Muscle of leg (tissue), 11 donors: ENCODE data around the gene FIZ1. TPM values are rescaled to one million over a fixed set of nuclear protein-coding genes. Genes with fewer than 3 reads are reported as not detected.

Experiments
- DNase-seq: peaks from one replicate; pipeline ENCODE4 v3.0.0; 2013
- H3K27ac ChIP-seq: one replicate; pipeline ENCODE4 v1.5.1; 2013; ENCODE audit warnings: mild to moderate bottlenecking, low read length, control low read depth
- H3K27me3 ChIP-seq: one replicate; pipeline ENCODE4 v1.6.1; 2013; ENCODE audit warnings: low read length; ENCODE audit not compliant: control insufficient read depth, insufficient read depth
- H3K36me3 ChIP-seq: one replicate; pipeline ENCODE4 v1.6.1; 2013; ENCODE audit warnings: low read length; ENCODE audit not compliant: control insufficient read depth, insufficient read depth
- H3K4me1 ChIP-seq: one replicate; pipeline ENCODE4 v1.6.1; 2013; ENCODE audit warnings: low read length; ENCODE audit not compliant: control insufficient read depth, insufficient read depth
- H3K4me3 ChIP-seq: one replicate; pipeline ENCODE4 v1.5.1; 2013; ENCODE audit warnings: low read length, control low read depth
- H3K9me3 ChIP-seq: replicated peaks from 2 replicates; pipeline ENCODE4 v1.6.1; 2013; ENCODE audit warnings: low read depth, low read length; ENCODE audit not compliant: control insufficient read depth
- WGBS: methylation state at CpG from one replicate; pipeline ENCODE4 v1.1.5; 2013; ENCODE audit warnings: missing lambda C conversion rate; ENCODE audit not compliant: insufficient coverage; 5-methylcytosine and 5-hydroxymethylcytosine counted together
- polyA plus RNA-seq, 8 donors: library from polyadenylated mRNA; unstranded; fragments of 120-200 nt; gene quantifications; one replicate each; pipeline versions ENCODE4 v1.2.1 to v1.2.3, GENCODE V29; 2013; ENCODE audit warnings: inconsistent platforms in 1 of 8, low replicate concordance in 1 of 8; ENCODE audit not compliant: insufficient read length in 8 of 8, insufficient read depth in 1 of 8
- total RNA-seq: library from RNA; stranded (reverse); fragments of 120-200 nt; gene quantifications from one replicate; pipeline ENCODE4 v1.2.4, GENCODE V29; 2013

Gene FIZ1
- total and polyA plus RNA-seq, 9 donors: 3.7 to 15.1 (median 12.1) TPM

- DNase-seq: no peak
- peaks cover 17% of the 10 kb centered on the region for H3K36me3 ChIP-seq
- no peak overlapping the region for H3K4me3 ChIP-seq
- no peaks in the 10 kb centered on the region for H3K27me3 ChIP-seq
- no peaks in the 10 kb centered on the region for H3K9me3 ChIP-seq
- WGBS: 78% methylated on average over 17 of the region's 22 CpGs
- peak overlapping the region; percentile 100 for H3K27ac ChIP-seq
- peaks cover 22% of the 10 kb centered on the region for H3K4me1 ChIP-seq
These were observed 4.4 kb upstream of the FIZ1 start for GRCh38 chr19:55603581-55604292.

GRCh38 chr19:55603115-55603514 lies 3.8 kb upstream of the FIZ1 start:
- Histone ChIP-seq H3K4me3 (no peak overlapping the region), H3K4me1 (peaks cover 22% of the 10 kb centered on the region), H3K9me3 (no peaks in the 10 kb centered on the region), H3K27ac (no peak overlapping the region), H3K27me3 (no peaks in the 10 kb centered on the region), H3K36me3 (peaks cover 15% of the 10 kb centered on the region)
- 92% methylated on average over 13 of the region's 21 CpGs for WGBS
- DNase-seq: no peak

- no peaks in the 10 kb centered on the region for H3K9me3 ChIP-seq
- peaks cover 21% of the 10 kb centered on the region for H3K36me3 ChIP-seq
- no peak overlapping the region for H3K4me3 ChIP-seq
- H3K4me1 ChIP-seq: peaks cover 22% of the 10 kb centered on the region
- no peak for DNase-seq
- H3K27me3 ChIP-seq: no peaks in the 10 kb centered on the region
- WGBS: 89% methylated on average over 57 of the region's 60 CpGs
- no peak overlapping the region for H3K27ac ChIP-seq
These were observed 3.0 kb upstream of the FIZ1 start for GRCh38 chr19:55602104-55603001.

- Histone ChIP-seq H3K4me1 (peaks cover 13% of the 10 kb centered on the region), H3K27ac (peak overlapping the region; percentile 88), H3K4me3 (peak overlapping the region; percentile 57), H3K27me3 (no peaks in the 10 kb centered on the region), H3K36me3 (peaks cover 26% of the 10 kb centered on the region), H3K9me3 (no peaks in the 10 kb centered on the region)
- no peak for DNase-seq
- WGBS: 89% methylated on average over 4 of the region's 4 CpGs
These were observed 1.8 kb upstream of the FIZ1 start for GRCh38 chr19:55601084-55601483.

GRCh38 chr19:55600662-55601028 lies 1.3 kb upstream of the FIZ1 start:
- no peaks in the 10 kb centered on the region for H3K9me3 ChIP-seq
- H3K36me3 ChIP-seq: peaks cover 30% of the 10 kb centered on the region
- peak overlapping the region; percentile 57 for H3K4me3 ChIP-seq
- peaks cover 13% of the 10 kb centered on the region for H3K4me1 ChIP-seq
- peak overlapping the region; percentile 88 for H3K27ac ChIP-seq
- no CpG with 5 or more reads among the region's 15 CpGs for WGBS
- DNase-seq: no peak
- no peaks in the 10 kb centered on the region for H3K27me3 ChIP-seq

- Histone ChIP-seq H3K27me3 (no peaks in the 10 kb centered on the region), H3K4me3 (peak within 1 kb of the TSS; percentile 92), H3K27ac (peak within 1 kb of the TSS; percentile 100), H3K9me3 (no peaks in the 10 kb centered on the region), H3K36me3 (peaks cover 33% of the 10 kb centered on the region), H3K4me1 (peaks cover 15% of the 10 kb centered on the region)
- WGBS: 0% methylated on average over 58 of the region's 97 CpGs
- DNase-seq: peak; percentile 97
These were observed 735 bp upstream of the FIZ1 start, which contains the start of gene ZNF524 for GRCh38 chr19:55599842-55600661. Gene ZNF524, plus strand, starts transcription at chr19:55600288. Its CDS starts 1,825 bp downstream, at chr19:55602113.

GRCh38 chr19:55598719-55599467 lies 424 bp downstream of the FIZ1 start:
- no peaks in the 10 kb centered on the region for H3K9me3 ChIP-seq
- no peaks in the 10 kb centered on the region for H3K27me3 ChIP-seq
- H3K36me3 ChIP-seq: peaks cover 41% of the 10 kb centered on the region
- H3K4me1 ChIP-seq: peaks cover 9% of the 10 kb centered on the region
- H3K27ac ChIP-seq: peak overlapping the region; percentile 100
- peak overlapping the region; percentile 92 for H3K4me3 ChIP-seq
- 6% methylated on average over 22 of the region's 26 CpGs for WGBS
- peak; percentile 95 for DNase-seq

GRCh38 chr19:55598034-55598433 lies 1.3 kb downstream of the FIZ1 start:
- no peaks in the 10 kb centered on the region for H3K9me3 ChIP-seq
- no peaks in the 10 kb centered on the region for H3K27me3 ChIP-seq
- H3K4me1 ChIP-seq: peaks cover 9% of the 10 kb centered on the region
- DNase-seq: no peak
- WGBS: 82% methylated on average over 8 of the region's 9 CpGs
- H3K27ac ChIP-seq: no peak overlapping the region
- no peak overlapping the region for H3K4me3 ChIP-seq
- H3K36me3 ChIP-seq: peaks cover 47% of the 10 kb centered on the region

GRCh38 chr19:55597501-55597921 lies 1.8 kb downstream of the FIZ1 start:
- DNase-seq: no peak
- no peak overlapping the region for H3K4me3 ChIP-seq
- no peaks in the 10 kb centered on the region for H3K9me3 ChIP-seq
- H3K27me3 ChIP-seq: no peaks in the 10 kb centered on the region
- 96% methylated on average over 22 of the region's 30 CpGs for WGBS
- H3K36me3 ChIP-seq: peaks cover 44% of the 10 kb centered on the region
- H3K4me1 ChIP-seq: peaks cover 9% of the 10 kb centered on the region
- H3K27ac ChIP-seq: no peak overlapping the region
